ENCODE data around the gene MXRA7.
"Not testable (repeated sequence)": the region's sequence is repeated elsewhere in the genome, so short reads cannot be mapped to it uniquely, and the experiment has no call there.

MXRA7 gene

GRCh38 chr17:76642032-76642561, 68.7 kb downstream of the MXRA7 start:
- no peaks in the 10 kb centered on the region for H3K9me3 ChIP-seq (ENCODE audit: insufficient read depth, low read depth, low read length)
- peaks cover 9% of the 10 kb centered on the region; the same call in 1 of the 2 replicates for H3K4me1 ChIP-seq (ENCODE audit: insufficient read depth, low read length)
- no peak overlapping the region for H3K9ac ChIP-seq (ENCODE audit: low read depth, low read length)
- H3K27me3 ChIP-seq (ENCODE audit: insufficient read depth, low read length): no peaks in the 10 kb centered on the region
- no peak overlapping the region for H3K27ac ChIP-seq (ENCODE audit: low read length)
- H3K4me3 ChIP-seq (ENCODE audit: low read length): no peak overlapping the region
- no peaks in the 10 kb centered on the region for H3K36me3 ChIP-seq (ENCODE audit: insufficient read depth, low read depth, low read length)

GRCh38 chr17:76641501-76641900, 69.3 kb downstream of the MXRA7 start:
- Histone ChIP-seq H3K4me1 (ENCODE audit: insufficient read depth, low read length) (peaks cover 9% of the 10 kb centered on the region; the same call in 1 of the 2 replicates), H3K36me3 (ENCODE audit: insufficient read depth, low read depth, low read length) (no peaks in the 10 kb centered on the region), H3K4me3 (ENCODE audit: low read length) (no peak overlapping the region), H3K9me3 (ENCODE audit: insufficient read depth, low read depth, low read length) (no peaks in the 10 kb centered on the region), H3K9ac (ENCODE audit: low read depth, low read length) (no peak overlapping the region), H3K27ac (ENCODE audit: low read length) (no peak overlapping the region), H3K27me3 (ENCODE audit: insufficient read depth, low read length) (no peaks in the 10 kb centered on the region)

GRCh38 chr17:76640550-76641380, 70.0 kb downstream of the MXRA7 start:
- peaks cover 9% of the 10 kb centered on the region; the same call in 1 of the 2 replicates for H3K4me1 ChIP-seq (ENCODE audit: insufficient read depth, low read length)
- H3K27ac ChIP-seq (ENCODE audit: low read length): no peak overlapping the region
- H3K4me3 ChIP-seq (ENCODE audit: low read length): no peak overlapping the region
- H3K27me3 ChIP-seq (ENCODE audit: insufficient read depth, low read length): no peaks in the 10 kb centered on the region
- H3K9me3 ChIP-seq (ENCODE audit: insufficient read depth, low read depth, low read length): no peaks in the 10 kb centered on the region
- H3K9ac ChIP-seq (ENCODE audit: low read depth, low read length): no peak overlapping the region
- H3K36me3 ChIP-seq (ENCODE audit: insufficient read depth, low read depth, low read length): no peaks in the 10 kb centered on the region

GRCh38 chr17:76638263-76638662, 72.5 kb downstream of the MXRA7 start:
- Histone ChIP-seq H3K36me3 (ENCODE audit: insufficient read depth, low read depth, low read length) (no peaks in the 10 kb centered on the region), H3K9me3 (ENCODE audit: insufficient read depth, low read depth, low read length) (no peaks in the 10 kb centered on the region)

GRCh38 chr17:76636486-76637206, 74.1 kb downstream of the MXRA7 start:
- not testable (repeated sequence) for H3K9me3 ChIP-seq (ENCODE audit: insufficient read depth, low read depth, low read length); H3K36me3 ChIP-seq (ENCODE audit: insufficient read depth, low read depth, low read length); H3K27me3 ChIP-seq (ENCODE audit: insufficient read depth, low read length); H3K4me3 ChIP-seq (ENCODE audit: low read length); H3K9ac ChIP-seq (ENCODE audit: low read depth, low read length); H3K4me1 ChIP-seq (ENCODE audit: insufficient read depth, low read length); H3K27ac ChIP-seq (ENCODE audit: low read length)

More at GRCh38 chr17:76638263-76638662, 72.5 kb downstream of the MXRA7 start:
- Histone ChIP-seq H3K4me3 (ENCODE audit: low read length) (no peak overlapping the region), H3K27ac (ENCODE audit: low read length) (no peak overlapping the region), H3K4me1 (ENCODE audit: insufficient read depth, low read length) (peaks cover 9% of the 10 kb centered on the region; the same call in 1 of the 2 replicates), H3K27me3 (ENCODE audit: insufficient read depth, low read length) (no peaks in the 10 kb centered on the region), H3K9ac (ENCODE audit: low read depth, low read length) (no peak overlapping the region)

- no peak overlapping the region for H3K27ac ChIP-seq (ENCODE audit: low read length)
Measured at GRCh38 chr17:76635659-76636360, 75.0 kb downstream of the MXRA7 start.

GRCh38 chr17:76635039-76635438, 75.7 kb downstream of the MXRA7 start:
- Histone ChIP-seq H3K27ac (ENCODE audit: low read length) (no peak overlapping the region), H3K4me3 (ENCODE audit: low read length) (no peak overlapping the region), H3K4me1 (ENCODE audit: insufficient read depth, low read length) (no peaks in the 10 kb centered on the region), H3K27me3 (ENCODE audit: insufficient read depth, low read length) (no peaks in the 10 kb centered on the region), H3K9ac (ENCODE audit: low read depth, low read length) (no peak overlapping the region), H3K36me3 (ENCODE audit: insufficient read depth, low read depth, low read length) (no peaks in the 10 kb centered on the region), H3K9me3 (ENCODE audit: insufficient read depth, low read depth, low read length) (no peaks in the 10 kb centered on the region)

More at GRCh38 chr17:76635659-76636360, 75.0 kb downstream of the MXRA7 start:
- Histone ChIP-seq H3K27me3 (ENCODE audit: insufficient read depth, low read length) (no peaks in the 10 kb centered on the region), H3K9ac (ENCODE audit: low read depth, low read length) (no peak overlapping the region), H3K36me3 (ENCODE audit: insufficient read depth, low read depth, low read length) (no peaks in the 10 kb centered on the region), H3K4me1 (ENCODE audit: insufficient read depth, low read length) (0 out of 2 replicates have a peak, but pooled peaks cover under 1% of the 10 kb centered on the region), H3K4me3 (ENCODE audit: low read length) (no peak overlapping the region), H3K9me3 (ENCODE audit: insufficient read depth, low read depth, low read length) (no peaks in the 10 kb centered on the region)

- no peak overlapping the region for H3K9ac ChIP-seq (ENCODE audit: low read depth, low read length)
- no peaks in the 10 kb centered on the region for H3K4me1 ChIP-seq (ENCODE audit: insufficient read depth, low read length)
- H3K9me3 ChIP-seq (ENCODE audit: insufficient read depth, low read depth, low read length): no peaks in the 10 kb centered on the region
- H3K27ac ChIP-seq (ENCODE audit: low read length): no peak overlapping the region
- no peak overlapping the region for H3K4me3 ChIP-seq (ENCODE audit: low read length)
- H3K27me3 ChIP-seq (ENCODE audit: insufficient read depth, low read length): no peaks in the 10 kb centered on the region
- H3K36me3 ChIP-seq (ENCODE audit: insufficient read depth, low read depth, low read length): no peaks in the 10 kb centered on the region
Measured at GRCh38 chr17:76633628-76634328, 77.0 kb downstream of the MXRA7 start.

- H3K27me3 ChIP-seq (ENCODE audit: insufficient read depth, low read length): no peaks in the 10 kb centered on the region; the same call in 1 of the 2 replicates
- H3K4me1 ChIP-seq (ENCODE audit: insufficient read depth, low read length): no peaks in the 10 kb centered on the region
- H3K36me3 ChIP-seq (ENCODE audit: insufficient read depth, low read depth, low read length): no peaks in the 10 kb centered on the region
- no peak overlapping the region for H3K4me3 ChIP-seq (ENCODE audit: low read length)
- no peaks in the 10 kb centered on the region for H3K9me3 ChIP-seq (ENCODE audit: insufficient read depth, low read depth, low read length)
- H3K9ac ChIP-seq (ENCODE audit: low read depth, low read length): no peak overlapping the region
- no peak overlapping the region for H3K27ac ChIP-seq (ENCODE audit: low read length)
Measured at GRCh38 chr17:76631821-76632565, 78.8 kb downstream of the MXRA7 start.

GRCh38 chr17:76630151-76630550, 80.6 kb downstream of the MXRA7 start:
- Histone ChIP-seq H3K4me1 (ENCODE audit: insufficient read depth, low read length) (no peaks in the 10 kb centered on the region), H3K4me3 (ENCODE audit: low read length) (no peak overlapping the region), H3K9me3 (ENCODE audit: insufficient read depth, low read depth, low read length) (no peaks in the 10 kb centered on the region), H3K9ac (ENCODE audit: low read depth, low read length) (no peak overlapping the region), H3K27me3 (ENCODE audit: insufficient read depth, low read length) (no peaks in the 10 kb centered on the region; the same call in 1 of the 2 replicates), H3K27ac (ENCODE audit: low read length) (no peak overlapping the region), H3K36me3 (ENCODE audit: insufficient read depth, low read depth, low read length) (no peaks in the 10 kb centered on the region)
